Epithelial cell of prostate (primary cell): ENCODE data around the gene FXN.

ENCODE experiments used
- DNase-seq: peaks from one replicate; pipeline ENCODE4 v3.0.0-alpha.2; 2011; ENCODE audit warnings: low read depth, low spot score
- H3K27ac ChIP-seq: fragments of 450-650 bp; 2 replicates; pipeline ENCODE4 v1.5.1; 2017; ENCODE audit warnings: mild to moderate bottlenecking

Gene FXN

GRCh38 chr9:69060766-69061165 lies 25.2 kb downstream of the FXN start:
- no peak overlapping the region for H3K27ac ChIP-seq
- DNase-seq: no peak

GRCh38 chr9:69062195-69062594 lies 26.6 kb downstream of the FXN start:
- no peak overlapping the region for H3K27ac ChIP-seq
- no peak for DNase-seq

GRCh38 chr9:69063839-69064238 lies 28.3 kb downstream of the FXN start:
- no peak overlapping the region for H3K27ac ChIP-seq
- DNase-seq: no peak

GRCh38 chr9:69065660-69066059 lies 30.1 kb downstream of the FXN start:
- DNase-seq: no peak
- H3K27ac ChIP-seq: no peak overlapping the region

GRCh38 chr9:69066955-69067354 lies 31.4 kb downstream of the FXN start:
- H3K27ac ChIP-seq: no peak overlapping the region
- no peak for DNase-seq

- H3K27ac ChIP-seq: no peak overlapping the region
- no peak for DNase-seq
Measured at GRCh38 chr9:69070201-69070600, 34.6 kb downstream of the FXN start.

- H3K27ac ChIP-seq: no peak overlapping the region
- DNase-seq: no peak
Measured at GRCh38 chr9:69071059-69071458, 35.5 kb downstream of the FXN start.

- H3K27ac ChIP-seq: no peak overlapping the region
- DNase-seq: no peak
Measured at GRCh38 chr9:69073103-69073502, 37.6 kb downstream of the FXN start.

GRCh38 chr9:69074801-69075200 lies 39.2 kb downstream of the FXN start:
- DNase-seq: no peak
- no peak overlapping the region for H3K27ac ChIP-seq

GRCh38 chr9:69076550-69076949 lies 41.0 kb downstream of the FXN start:
- DNase-seq: no peak
- no peak overlapping the region for H3K27ac ChIP-seq

- no peak for DNase-seq
- H3K27ac ChIP-seq: no peak overlapping the region
Measured at GRCh38 chr9:69078069-69078468, 42.5 kb downstream of the FXN start.

- H3K27ac ChIP-seq: no peak overlapping the region
- no peak for DNase-seq
Measured at GRCh38 chr9:69078581-69078980, 43.0 kb downstream of the FXN start.

GRCh38 chr9:69079186-69079585 lies 43.6 kb downstream of the FXN start:
- DNase-seq: no peak
- H3K27ac ChIP-seq: no peak overlapping the region

- no peak for DNase-seq
- H3K27ac ChIP-seq: no peak overlapping the region
Measured at GRCh38 chr9:69081261-69081660, 45.7 kb downstream of the FXN start.

- no peak for DNase-seq
- no peak overlapping the region for H3K27ac ChIP-seq
Measured at GRCh38 chr9:69083321-69083720, 47.8 kb downstream of the FXN start.

GRCh38 chr9:69085569-69086283 lies 50.2 kb downstream of the FXN start:
- DNase-seq: no peak
- no peak overlapping the region for H3K27ac ChIP-seq

- H3K27ac ChIP-seq: no peak overlapping the region
- no peak for DNase-seq
Measured at GRCh38 chr9:69086312-69086711, 50.8 kb downstream of the FXN start.

GRCh38 chr9:69086769-69087168 lies 51.2 kb downstream of the FXN start:
- no peak for DNase-seq
- H3K27ac ChIP-seq: no peak overlapping the region

GRCh38 chr9:69089082-69089481 lies 53.5 kb downstream of the FXN start:
- H3K27ac ChIP-seq: no peak overlapping the region
- no peak for DNase-seq

- no peak overlapping the region for H3K27ac ChIP-seq
- no peak for DNase-seq
Measured at GRCh38 chr9:69089491-69089890, 53.9 kb downstream of the FXN start.

GRCh38 chr9:69090140-69090750 lies 54.7 kb downstream of the FXN start:
- no peak overlapping the region for H3K27ac ChIP-seq
- no peak for DNase-seq

- no peak for DNase-seq
Measured at GRCh38 chr9:69090946-69091345, 55.4 kb downstream of the FXN start.

More at GRCh38 chr9:69090946-69091345, 55.4 kb downstream of the FXN start:
- H3K27ac ChIP-seq: no peak overlapping the region
